Measurements from ENCODE around the gene SRGAP2.
"Not testable (repeated sequence)": the region's sequence is repeated elsewhere in the genome, so short reads cannot be mapped to it uniquely, and the experiment has no call there.

GRCh38 chr1:206186826-206187225 lies 16.5 kb upstream of the SRGAP2 start:
- TF ChIP-seq, protein P1, sequence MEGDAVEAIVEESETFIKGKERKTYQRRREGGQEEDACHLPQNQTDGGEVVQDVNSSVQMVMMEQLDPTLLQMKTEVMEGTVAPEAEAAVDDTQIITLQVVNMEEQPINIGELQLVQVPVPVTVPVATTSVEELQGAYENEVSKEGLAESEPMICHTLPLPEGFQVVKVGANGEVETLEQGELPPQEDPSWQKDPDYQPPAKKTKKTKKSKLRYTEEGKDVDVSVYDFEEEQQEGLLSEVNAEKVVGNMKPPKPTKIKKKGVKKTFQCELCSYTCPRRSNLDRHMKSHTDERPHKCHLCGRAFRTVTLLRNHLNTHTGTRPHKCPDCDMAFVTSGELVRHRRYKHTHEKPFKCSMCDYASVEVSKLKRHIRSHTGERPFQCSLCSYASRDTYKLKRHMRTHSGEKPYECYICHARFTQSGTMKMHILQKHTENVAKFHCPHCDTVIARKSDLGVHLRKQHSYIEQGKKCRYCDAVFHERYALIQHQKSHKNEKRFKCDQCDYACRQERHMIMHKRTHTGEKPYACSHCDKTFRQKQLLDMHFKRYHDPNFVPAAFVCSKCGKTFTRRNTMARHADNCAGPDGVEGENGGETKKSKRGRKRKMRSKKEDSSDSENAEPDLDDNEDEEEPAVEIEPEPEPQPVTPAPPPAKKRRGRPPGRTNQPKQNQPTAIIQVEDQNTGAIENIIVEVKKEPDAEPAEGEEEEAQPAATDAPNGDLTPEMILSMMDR (conservative IDR thresholded peaks at IDR 0.05 in 1 of 2, IDR thresholded peaks at IDR 0.05 in 1 of 2; ENCODE audit: extremely low read depth in 1 of 2, insufficient read depth in 1 of 2, low read depth in 1 of 2, low read length in 2 of 2) = not testable (repeated sequence)
- not testable (repeated sequence) for TF ChIP-seq EZH2 (IDR thresholded peaks at IDR 0.05; ENCODE audit: borderline replicate concordance, low read length)
